HG03432 (cell line): ENCODE data around the gene SAMD1.

Source experiments
- ATAC-seq: cut with Tn5 transposase; IDR thresholded peaks from one replicate; pipeline ENCODE4 v1.9.1; 2021; ENCODE audit warnings: mild to moderate bottlenecking, moderate library complexity; ENCODE audit not compliant: unreplicated experiment

Gene SAMD1

DNA sequence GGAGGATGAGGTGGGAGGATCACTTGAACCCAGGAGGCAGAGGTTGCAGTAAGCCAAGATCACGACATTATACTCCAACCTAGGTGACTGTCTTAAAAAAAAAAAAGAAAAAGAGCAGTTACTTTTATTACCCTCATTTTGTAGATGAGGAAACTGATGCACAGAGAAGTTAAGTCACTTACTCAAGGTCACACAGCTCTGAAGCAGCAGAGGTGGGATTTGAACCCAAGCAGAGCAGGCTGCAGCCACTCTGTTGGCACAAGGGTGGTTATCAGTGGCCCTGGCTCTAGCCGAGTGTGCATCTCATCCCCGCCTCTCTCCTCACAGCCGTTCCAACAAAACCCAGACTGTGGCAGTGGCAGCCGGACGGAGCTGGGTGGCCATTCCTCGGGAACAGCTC lies 51.4 kb downstream of the SAMD1 start:
- ATAC-seq = no peak
